Activated naive CD4-positive, alpha-beta T cell treated with anti-CD3 and anti-CD28 coated beads for 36 hours (primary cell): ENCODE results near the gene C11orf24. TPM values are rescaled to one million over a fixed set of nuclear protein-coding genes. Genes with fewer than 3 reads are reported as not detected.

Experiments
- CTCF ChIA-PET: fragments of 350-600 bp; sonication (Branson Sonifier 250); formaldehyde crosslinking; loops from one replicate; lab custom pipeline; 2021; ENCODE audit warnings: antibody characterized with exemption; lab: Charles Lee
- DNase-seq: peaks from one replicate; pipeline ENCODE4 v3.0.0-alpha.2; 2020
- H3K27ac Mint-ChIP-seq: one replicate; pipeline ENCODE4 v1.8.0; 2021; ENCODE audit warnings: mild to moderate bottlenecking, mixed read lengths
- H3K27me3 Mint-ChIP-seq: one replicate; pipeline ENCODE4 v1.8.0; 2021; ENCODE audit warnings: low read depth, mixed read lengths
- H3K36me3 Mint-ChIP-seq: one replicate; pipeline ENCODE4 v1.8.0; 2021; ENCODE audit warnings: low read depth, mixed read lengths
- H3K4me1 Mint-ChIP-seq: one replicate; pipeline ENCODE4 v1.8.0; 2021; ENCODE audit warnings: low read depth, mixed read lengths
- H3K4me3 Mint-ChIP-seq: one replicate; pipeline ENCODE4 v1.8.0; 2021; ENCODE audit warnings: mild to moderate bottlenecking, moderate library complexity, mixed read lengths
- H3K9me3 Mint-ChIP-seq: one replicate; pipeline ENCODE4 v1.8.0; 2021; ENCODE audit warnings: mixed read lengths
- intact Hi-C: fragments of 100-400 bp; cut with micrococcal nuclease; formaldehyde crosslinking; loops from one replicate; pipeline ENCODE4 v1.15.1; 2023
- total RNA-seq, 2 experiments: library from RNA; stranded (reverse); gene quantifications; one replicate each; pipeline ENCODE4 v1.2.3, GENCODE V29; 2021

C11orf24 gene
- total RNA-seq, 2 experiments from 2014 or later, result 28.5 to 29.5 TPM

- no peaks in the 10 kb centered on the region for H3K27me3 Mint-ChIP-seq
- intact Hi-C loops, result no loop called here
- H3K27ac Mint-ChIP-seq, result no peak overlapping the region
- H3K9me3 Mint-ChIP-seq, result no peaks in the 10 kb centered on the region
- no peak for DNase-seq
- H3K36me3 Mint-ChIP-seq, result peaks cover 28% of the 10 kb centered on the region
- peaks cover 24% of the 10 kb centered on the region for H3K4me1 Mint-ChIP-seq
- CTCF ChIA-PET, result interaction anchor here (1.3 kb wide), 1 partner anchor 59 kb away, joined by 3 read pairs; no protein-coding TSS in a partner anchor
- no peak overlapping the region for H3K4me3 Mint-ChIP-seq
These were observed 4.6 kb downstream of the C11orf24 start for GRCh38 chr11:68266936-68267880.

DNA sequence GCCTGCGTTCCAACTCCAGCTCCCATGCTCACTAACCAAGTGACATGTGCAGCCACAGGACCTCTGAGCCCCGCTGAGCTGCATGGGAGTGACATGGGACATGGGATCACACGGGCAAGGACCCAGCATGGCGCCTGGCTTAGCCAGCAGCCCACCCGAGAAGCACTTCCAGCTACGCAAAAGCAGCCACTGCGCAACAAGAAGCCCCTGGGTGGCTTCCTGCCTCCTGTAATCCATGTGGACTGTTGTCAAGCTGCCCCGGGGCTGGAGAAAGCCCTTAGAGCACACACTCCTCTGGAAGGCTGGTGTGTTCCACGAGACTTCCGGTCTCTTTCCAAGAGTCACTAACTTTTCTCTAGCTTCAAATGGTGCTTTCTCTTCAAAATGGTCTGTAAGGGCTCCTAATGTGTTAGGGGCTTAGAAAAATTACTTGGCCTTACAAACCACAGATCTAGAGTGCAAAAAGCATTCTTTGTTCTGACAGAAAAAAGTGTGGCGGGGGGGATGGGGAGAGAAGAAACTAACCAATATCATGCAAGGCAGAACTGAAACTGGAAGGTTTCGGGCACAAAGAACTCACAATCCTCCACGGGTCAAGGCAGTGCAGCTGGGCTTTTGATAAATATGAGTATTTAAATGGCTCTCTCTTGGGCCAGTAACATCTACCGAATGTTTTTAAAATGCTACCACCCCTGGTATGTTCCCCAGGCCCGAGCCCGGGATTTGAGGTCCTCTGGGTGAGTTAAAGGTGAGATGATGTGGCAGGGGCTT lies 5.5 kb downstream of the C11orf24 start:
- Mint-ChIP-seq H3K27me3 (no peaks in the 10 kb centered on the region), H3K4me3 (no peak overlapping the region), H3K27ac (no peak overlapping the region), H3K36me3 (peaks cover 31% of the 10 kb centered on the region), H3K9me3 (no peaks in the 10 kb centered on the region), H3K4me1 (peaks cover 24% of the 10 kb centered on the region)
- intact Hi-C loops, result no loop called here
- CTCF ChIA-PET, result interaction anchor here (1.2 to 1.9 kb wide), 4 partner anchors 9 to 58 kb away, joined by 3 to 14 read pairs (median 4); no protein-coding TSS in a partner anchor
- DNase-seq, result no peak

DNA sequence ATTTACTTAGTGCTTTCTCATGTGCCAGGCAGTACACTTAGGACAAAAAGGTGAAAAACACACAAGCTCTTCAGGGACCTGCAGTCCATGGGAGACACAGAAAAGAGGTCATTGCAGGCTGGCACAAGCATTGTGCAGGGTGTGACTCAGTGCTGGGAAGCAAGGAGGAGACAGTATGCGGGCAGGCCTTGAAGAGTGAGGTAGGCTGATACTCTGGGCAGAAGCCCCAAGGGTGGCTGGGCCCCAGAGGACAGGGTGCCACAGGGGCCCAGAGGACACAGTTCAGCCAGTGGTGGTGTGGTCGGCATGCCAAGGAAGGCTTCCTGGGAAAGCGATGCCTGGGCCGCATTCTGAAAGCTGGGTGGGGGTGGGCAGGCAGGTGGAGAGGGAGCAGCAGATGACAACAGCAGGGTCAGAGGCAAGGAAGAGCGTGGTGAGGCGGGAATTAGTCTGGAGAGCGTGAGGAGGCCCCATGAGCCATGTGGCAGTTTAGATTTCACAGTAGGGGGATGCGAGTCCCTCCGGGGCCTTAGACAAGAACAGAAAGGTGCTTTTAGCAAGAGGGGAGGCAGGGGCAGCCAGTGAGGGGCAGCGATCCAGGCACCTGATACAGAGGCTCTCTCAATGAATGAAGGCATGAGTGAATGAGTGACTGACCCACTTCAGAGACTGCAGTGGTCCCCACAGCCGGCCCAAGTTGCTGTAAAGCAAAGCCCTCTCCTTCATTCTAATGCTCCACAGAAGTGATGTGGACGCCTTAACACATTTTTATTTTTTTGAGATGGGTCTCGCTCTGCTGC lies 6.8 kb downstream of the C11orf24 start:
- no peaks in the 10 kb centered on the region for H3K9me3 Mint-ChIP-seq
- intact Hi-C loops, result no loop called here
- no peak overlapping the region for H3K27ac Mint-ChIP-seq
- peaks cover 14% of the 10 kb centered on the region for H3K4me1 Mint-ChIP-seq
- no peak for DNase-seq
- H3K4me3 Mint-ChIP-seq, result no peak overlapping the region
- H3K36me3 Mint-ChIP-seq, result peaks cover 31% of the 10 kb centered on the region
- CTCF ChIA-PET, result interaction anchor here (1.3 to 1.9 kb wide), 2 partner anchors 13 to 32 kb away, joined by 4 to 14 read pairs; no protein-coding TSS in a partner anchor
- no peaks in the 10 kb centered on the region for H3K27me3 Mint-ChIP-seq

DNA sequence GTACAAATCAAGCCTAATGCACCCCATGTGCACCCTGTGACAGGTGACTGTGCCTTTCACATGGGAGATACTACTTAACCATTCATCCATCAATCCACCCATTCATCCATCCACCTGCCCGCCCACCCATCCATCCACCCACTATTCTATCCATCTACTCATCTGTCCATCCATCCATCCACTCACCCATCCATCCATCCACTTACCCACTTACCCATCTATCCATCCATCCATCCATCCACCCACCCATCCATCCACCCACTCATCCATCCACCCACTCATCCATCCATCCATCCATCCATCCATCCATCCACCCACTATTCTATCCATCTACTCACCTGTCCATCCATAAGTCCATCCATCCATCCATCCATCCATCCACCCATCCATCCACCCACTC lies 7.5 kb downstream of the C11orf24 start:
- no peak for DNase-seq
- no peak overlapping the region for H3K27ac Mint-ChIP-seq
- intact Hi-C loops, result no loop called here
- H3K4me3 Mint-ChIP-seq, result no peak overlapping the region
- no peaks in the 10 kb centered on the region for H3K9me3 Mint-ChIP-seq
- peaks cover 31% of the 10 kb centered on the region for H3K36me3 Mint-ChIP-seq
- no peaks in the 10 kb centered on the region for H3K27me3 Mint-ChIP-seq
- peaks cover 8% of the 10 kb centered on the region for H3K4me1 Mint-ChIP-seq
- CTCF ChIA-PET, result no interaction called here

DNA sequence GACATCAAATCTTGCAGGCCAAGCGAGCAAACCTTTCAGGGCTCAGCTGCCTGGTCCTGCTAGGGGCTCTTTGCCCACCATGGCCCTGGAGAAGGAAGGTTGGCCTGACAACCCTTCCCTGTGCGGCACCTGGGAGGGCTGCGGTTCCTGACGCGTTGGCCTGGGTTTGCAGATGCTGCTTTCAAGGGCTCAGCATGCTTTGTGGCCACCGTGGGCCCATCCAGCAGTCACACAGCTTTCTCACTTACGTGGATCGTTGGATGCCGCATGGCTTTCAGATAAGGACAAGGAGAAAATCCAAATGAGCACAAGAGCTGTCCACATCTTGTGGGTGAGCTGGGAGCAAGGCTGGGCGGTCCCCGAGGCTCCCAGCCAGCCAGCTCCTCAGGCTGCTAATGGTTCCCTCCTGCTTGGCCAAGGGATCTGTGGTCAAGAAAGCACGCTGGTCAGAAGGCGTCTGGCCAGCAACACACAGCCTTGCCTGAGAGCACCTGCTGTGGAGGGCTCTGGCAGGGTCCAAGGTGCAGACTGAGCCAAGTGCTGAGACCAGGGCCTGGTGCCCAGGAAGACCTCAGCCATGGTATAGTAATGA lies 8.2 kb downstream of the C11orf24 start:
- Mint-ChIP-seq H3K27ac (no peak overlapping the region), H3K9me3 (no peaks in the 10 kb centered on the region), H3K4me3 (no peak overlapping the region), H3K36me3 (peaks cover 29% of the 10 kb centered on the region), H3K4me1 (peaks cover 3% of the 10 kb centered on the region), H3K27me3 (no peaks in the 10 kb centered on the region)
- DNase-seq, result no peak
- CTCF ChIA-PET, result interaction anchor here (1.4 kb wide), 1 partner anchor 34 kb away, joined by 6 read pairs; no protein-coding TSS in a partner anchor
- intact Hi-C loops, result no loop called here

- no peak overlapping the region for H3K27ac Mint-ChIP-seq
- no peak overlapping the region for H3K4me3 Mint-ChIP-seq
- intact Hi-C loops, result no loop called here
- no peaks in the 10 kb centered on the region for H3K27me3 Mint-ChIP-seq
- no peak for DNase-seq
- peaks cover 28% of the 10 kb centered on the region for H3K36me3 Mint-ChIP-seq
- peaks cover 2% of the 10 kb centered on the region for H3K4me1 Mint-ChIP-seq
- H3K9me3 Mint-ChIP-seq, result no peaks in the 10 kb centered on the region
- CTCF ChIA-PET, result interaction anchor here (1.4 kb wide), 1 partner anchor 35 kb away, joined by 6 read pairs; no protein-coding TSS in a partner anchor
These were observed 9.3 kb downstream of the C11orf24 start for GRCh38 chr11:68262544-68262827.

GRCh38 chr11:68261749-68262543 lies 9.8 kb downstream of the C11orf24 start:
- peaks cover 26% of the 10 kb centered on the region for H3K36me3 Mint-ChIP-seq
- H3K27ac Mint-ChIP-seq, result no peak overlapping the region
- no peaks in the 10 kb centered on the region for H3K27me3 Mint-ChIP-seq
- H3K4me3 Mint-ChIP-seq, result no peak overlapping the region
- H3K4me1 Mint-ChIP-seq, result peaks cover 2% of the 10 kb centered on the region
- CTCF ChIA-PET, result interaction anchor here (1.4 to 6.2 kb wide), 2 partner anchors 36 kb away, joined by 6 to 151 read pairs; no protein-coding TSS in a partner anchor
- intact Hi-C loops, result no loop called here
- no peaks in the 10 kb centered on the region for H3K9me3 Mint-ChIP-seq
- no peak for DNase-seq

GRCh38 chr11:68261006-68261405 lies 10.8 kb downstream of the C11orf24 start:
- Mint-ChIP-seq H3K27ac (no peak overlapping the region), H3K9me3 (no peaks in the 10 kb centered on the region), H3K4me1 (peaks cover 2% of the 10 kb centered on the region), H3K36me3 (peaks cover 26% of the 10 kb centered on the region), H3K27me3 (no peaks in the 10 kb centered on the region), H3K4me3 (no peak overlapping the region)
- intact Hi-C loops, result no loop called here
- CTCF ChIA-PET, result interaction anchor here (1.7 to 6.2 kb wide), 2 partner anchors 10 to 37 kb away, joined by 7 to 151 read pairs; no protein-coding TSS in a partner anchor
- no peak for DNase-seq

- Mint-ChIP-seq H3K4me3 (no peak overlapping the region), H3K36me3 (peaks cover 24% of the 10 kb centered on the region), H3K4me1 (peaks cover 2% of the 10 kb centered on the region), H3K27me3 (no peaks in the 10 kb centered on the region), H3K9me3 (no peaks in the 10 kb centered on the region), H3K27ac (no peak overlapping the region)
- intact Hi-C loops, result no loop called here
- no peak for DNase-seq
- CTCF ChIA-PET, result interaction anchor here (0.7 to 6.2 kb wide), 3 partner anchors 10 to 548 kb away, joined by 3 to 151 read pairs (median 7); no protein-coding TSS in a partner anchor
These were observed 11.3 kb downstream of the C11orf24 start for GRCh38 chr11:68260484-68260883.

GRCh38 chr11:68259122-68259959 lies 12.4 kb downstream of the C11orf24 start:
- Mint-ChIP-seq H3K4me1 (peaks cover 2% of the 10 kb centered on the region), H3K36me3 (peaks cover 14% of the 10 kb centered on the region), H3K27ac (no peak overlapping the region), H3K9me3 (no peaks in the 10 kb centered on the region), H3K27me3 (no peaks in the 10 kb centered on the region), H3K4me3 (no peak overlapping the region)
- no peak for DNase-seq
- CTCF ChIA-PET, result interaction anchor here (1.7 to 6.2 kb wide), 3 partner anchors 11 to 51 kb away, joined by 7 to 151 read pairs (median 18); no protein-coding TSS in a partner anchor
- intact Hi-C loops, result no loop called here
